MM.1S (cell line): ENCODE measurements around the gene ZSCAN21.

Source experiments
- DNase-seq: peaks from one replicate; pipeline ENCODE4 v3.0.0-alpha.2; 2015
- H2AFZ ChIP-seq: fragments of 300-600 bp; sonication (generic); 2 replicates; pipeline ENCODE4 v1.6.0; 2016; ENCODE audit warnings: antibody characterized with exemption, low read length
- H3F3A ChIP-seq: fragments of 300-600 bp; sonication (generic); 2 replicates; pipeline ENCODE4 v1.6.1; 2016; ENCODE audit warnings: mild to moderate bottlenecking, antibody characterized with exemption, low read length, moderate library complexity, mixed read lengths; ENCODE audit not compliant: insufficient read depth
- H3K27ac ChIP-seq: fragments of 300-600 bp; sonication (generic); 2 replicates; pipeline ENCODE4 v1.5.1; 2016; ENCODE audit warnings: mild to moderate bottlenecking, low read length
- H3K27me3 ChIP-seq: fragments of 300-600 bp; sonication (generic); replicated peaks from 2 replicates; pipeline ENCODE4 v1.6.0; 2016; ENCODE audit warnings: low read length; ENCODE audit not compliant: insufficient read depth
- H3K36me3 ChIP-seq: fragments of 300-600 bp; sonication (generic); replicated peaks from 2 replicates; pipeline ENCODE4 v1.6.1; 2016; ENCODE audit warnings: mild to moderate bottlenecking, low read length, mixed read lengths; ENCODE audit not compliant: insufficient read depth
- H3K4me1 ChIP-seq: fragments of 300-600 bp; sonication (generic); 2 replicates; pipeline ENCODE4 v1.6.1; 2016; ENCODE audit warnings: low read length, mixed read lengths
- H3K4me2 ChIP-seq: fragments of 300-600 bp; sonication (generic); 2 replicates; pipeline ENCODE4 v1.6.0; 2016; ENCODE audit warnings: low read depth, low read length
- H3K4me3 ChIP-seq: fragments of 300-600 bp; sonication (generic); 2 replicates; pipeline ENCODE4 v1.5.1; 2016; ENCODE audit warnings: low read length, mixed read lengths
- H3K79me2 ChIP-seq: fragments of 300-600 bp; sonication (generic); 2 replicates; pipeline ENCODE4 v1.6.1; 2016; ENCODE audit warnings: mixed run types, low read length, mixed read lengths
- H3K9ac ChIP-seq: fragments of 300-600 bp; sonication (generic); 2 replicates; pipeline ENCODE4 v1.6.1; 2016; ENCODE audit warnings: low read length, mixed read lengths
- H3K9me2 ChIP-seq: fragments of 300-600 bp; sonication (generic); replicated peaks from 2 replicates; pipeline ENCODE4 v1.6.1; 2016; ENCODE audit warnings: mild to moderate bottlenecking, low read length, mixed read lengths; ENCODE audit not compliant: insufficient read depth
- H3K9me3 ChIP-seq: fragments of 300-600 bp; sonication (generic); replicated peaks from 2 replicates; pipeline ENCODE4 v1.6.1; 2016; ENCODE audit warnings: mild to moderate bottlenecking, low read length, mixed read lengths; ENCODE audit not compliant: insufficient read depth
- H4K20me1 ChIP-seq: fragments of 300-600 bp; sonication (generic); 2 replicates; pipeline ENCODE4 v1.6.1; 2016; ENCODE audit warnings: mild to moderate bottlenecking, low read length, moderate library complexity, mixed read lengths; ENCODE audit not compliant: insufficient read depth
- EZH2 ChIP-seq: fragments of 300-600 bp; sonication (generic); optimal IDR thresholded peaks from 2 replicates; pipeline ENCODE3; 2017; ENCODE audit warnings: low read depth, mild to moderate bottlenecking, antibody characterized with exemption, low read length, mixed read lengths
- EZH2phosphoT487 ChIP-seq: fragments of 300-600 bp; sonication (generic); IDR thresholded peaks from 2 replicates; pipeline ENCODE4 v1.6.1; 2018; ENCODE audit warnings: antibody characterized with exemption, low read length
- TF ChIP-seq, protein P1 (sequence below): fragments of 300-600 bp; sonication (generic); IDR thresholded peaks from 2 replicates; pipeline ENCODE4 v1.5.1; 2016; ENCODE audit warnings: antibody characterized with exemption, low read length, mixed read lengths

The ZSCAN21 gene

GRCh38 chr7:100049441-100050291, at the start of gene ZSCAN21:
Gene ZSCAN21 (plus strand): TSS chr7:100049774. CDS start chr7:100057007, 7,233 bp downstream.
- Histone ChIP-seq H3K4me2 (peak within 1 kb of the TSS; percentile 68), H3K27ac (peak within 1 kb of the TSS; percentile 44; the same call in 1 of the 2 replicates), H3K9me2 (no peaks in the 10 kb centered on the region), H2AFZ (peak within 1 kb of the TSS; percentile 84), H3K9me3 (no peaks in the 10 kb centered on the region), H3K4me1 (peaks cover 3% of the 10 kb centered on the region; the same call in 1 of the 2 replicates), H3K9ac (peak within 1 kb of the TSS; percentile 67), H3F3A (no peaks in the 10 kb centered on the region; the same call in 1 of the 2 replicates), H3K4me3 (peak within 1 kb of the TSS; percentile 77), H3K79me2 (no peaks in the 10 kb centered on the region), H3K27me3 (0 out of 2 replicates have a peak, but pooled peaks cover 4% of the 10 kb centered on the region), H4K20me1 (no peaks in the 10 kb centered on the region), H3K36me3 (no peaks in the 10 kb centered on the region)
- TF ChIP-seq, protein P1, sequence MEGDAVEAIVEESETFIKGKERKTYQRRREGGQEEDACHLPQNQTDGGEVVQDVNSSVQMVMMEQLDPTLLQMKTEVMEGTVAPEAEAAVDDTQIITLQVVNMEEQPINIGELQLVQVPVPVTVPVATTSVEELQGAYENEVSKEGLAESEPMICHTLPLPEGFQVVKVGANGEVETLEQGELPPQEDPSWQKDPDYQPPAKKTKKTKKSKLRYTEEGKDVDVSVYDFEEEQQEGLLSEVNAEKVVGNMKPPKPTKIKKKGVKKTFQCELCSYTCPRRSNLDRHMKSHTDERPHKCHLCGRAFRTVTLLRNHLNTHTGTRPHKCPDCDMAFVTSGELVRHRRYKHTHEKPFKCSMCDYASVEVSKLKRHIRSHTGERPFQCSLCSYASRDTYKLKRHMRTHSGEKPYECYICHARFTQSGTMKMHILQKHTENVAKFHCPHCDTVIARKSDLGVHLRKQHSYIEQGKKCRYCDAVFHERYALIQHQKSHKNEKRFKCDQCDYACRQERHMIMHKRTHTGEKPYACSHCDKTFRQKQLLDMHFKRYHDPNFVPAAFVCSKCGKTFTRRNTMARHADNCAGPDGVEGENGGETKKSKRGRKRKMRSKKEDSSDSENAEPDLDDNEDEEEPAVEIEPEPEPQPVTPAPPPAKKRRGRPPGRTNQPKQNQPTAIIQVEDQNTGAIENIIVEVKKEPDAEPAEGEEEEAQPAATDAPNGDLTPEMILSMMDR = no peak
- DNase-seq = peak; percentile 74

GRCh38 chr7:100000239-100000638, 49.3 kb upstream of the ZSCAN21 start:
- Histone ChIP-seq H3K36me3 (no peaks in the 10 kb centered on the region), H3K4me2 (no peak overlapping the region), H3K27me3 (peaks cover 27% of the 10 kb centered on the region), H3K79me2 (no peaks in the 10 kb centered on the region), H3K4me1 (no peaks in the 10 kb centered on the region), H3K9ac (no peak overlapping the region), H3K9me3 (no peaks in the 10 kb centered on the region), H4K20me1 (no peaks in the 10 kb centered on the region), H3K9me2 (no peaks in the 10 kb centered on the region), H3F3A (0 out of 2 replicates have a peak, but pooled peaks cover 4% of the 10 kb centered on the region), H3K4me3 (no peak overlapping the region), H3K27ac (no peak overlapping the region), H2AFZ (no peak overlapping the region)
- DNase-seq = no peak
- TF ChIP-seq EZH2phosphoT487 = no peak
- no peak for TF ChIP-seq EZH2
- TF ChIP-seq, protein P1 = no peak

GRCh38 chr7:100003711-100004661, 45.6 kb upstream of the ZSCAN21 start:
- Histone ChIP-seq H3K9me3 (no peaks in the 10 kb centered on the region), H3K9me2 (no peaks in the 10 kb centered on the region), H3K27me3 (peaks cover 8% of the 10 kb centered on the region; the same call in 1 of the 2 replicates), H3F3A (no peaks in the 10 kb centered on the region), H3K4me1 (no peaks in the 10 kb centered on the region), H3K79me2 (no peaks in the 10 kb centered on the region), H3K9ac (no peak overlapping the region), H3K27ac (no peak overlapping the region), H3K36me3 (no peaks in the 10 kb centered on the region), H3K4me2 (no peak overlapping the region), H2AFZ (no peak overlapping the region), H3K4me3 (no peak overlapping the region), H4K20me1 (no peaks in the 10 kb centered on the region)
- TF ChIP-seq EZH2phosphoT487 = no peak
- TF ChIP-seq, protein P1 = no peak
- no peak for TF ChIP-seq EZH2
- no peak for DNase-seq
